Omental fat pad (tissue), 4 donors: ENCODE measurements around the gene ARHGAP26. TPM values are rescaled to one million over a fixed set of nuclear protein-coding genes. Genes with fewer than 3 reads are reported as not detected.

Source experiments
- ATAC-seq: fragments of 150-250 bp; one replicate; pipeline ENCODE4 v1.9.1; 2016; ENCODE audit warnings: mild to moderate bottlenecking, moderate library complexity; ENCODE audit not compliant: low FRiP score
- DNase-seq: peaks from one replicate; pipeline ENCODE4 v3.0.0-alpha.2; 2019; ENCODE audit warnings: low spot score
- total RNA-seq, 4 donors: library from RNA; depleted of rRNA; stranded (reverse); fragments of >200 nt; gene quantifications; one replicate each; pipeline ENCODE4 v1.1.0, GENCODE V29; 2016
- TF ChIP-seq, protein P1 (sequence below), 3 donors: fragments of 450-650 bp; IDR thresholded peaks; one replicate each; pipeline ENCODE4 v1.5.1; 2016 to 2017; ENCODE audit warnings: antibody characterized with exemption in 3 of 3, mild to moderate bottlenecking in 3 of 3, moderate library complexity in 2 of 3

Gene ARHGAP26
- total RNA-seq, 4 donors from 2014 or later: 40.4 to 134 (median 63.6) TPM

DNA sequence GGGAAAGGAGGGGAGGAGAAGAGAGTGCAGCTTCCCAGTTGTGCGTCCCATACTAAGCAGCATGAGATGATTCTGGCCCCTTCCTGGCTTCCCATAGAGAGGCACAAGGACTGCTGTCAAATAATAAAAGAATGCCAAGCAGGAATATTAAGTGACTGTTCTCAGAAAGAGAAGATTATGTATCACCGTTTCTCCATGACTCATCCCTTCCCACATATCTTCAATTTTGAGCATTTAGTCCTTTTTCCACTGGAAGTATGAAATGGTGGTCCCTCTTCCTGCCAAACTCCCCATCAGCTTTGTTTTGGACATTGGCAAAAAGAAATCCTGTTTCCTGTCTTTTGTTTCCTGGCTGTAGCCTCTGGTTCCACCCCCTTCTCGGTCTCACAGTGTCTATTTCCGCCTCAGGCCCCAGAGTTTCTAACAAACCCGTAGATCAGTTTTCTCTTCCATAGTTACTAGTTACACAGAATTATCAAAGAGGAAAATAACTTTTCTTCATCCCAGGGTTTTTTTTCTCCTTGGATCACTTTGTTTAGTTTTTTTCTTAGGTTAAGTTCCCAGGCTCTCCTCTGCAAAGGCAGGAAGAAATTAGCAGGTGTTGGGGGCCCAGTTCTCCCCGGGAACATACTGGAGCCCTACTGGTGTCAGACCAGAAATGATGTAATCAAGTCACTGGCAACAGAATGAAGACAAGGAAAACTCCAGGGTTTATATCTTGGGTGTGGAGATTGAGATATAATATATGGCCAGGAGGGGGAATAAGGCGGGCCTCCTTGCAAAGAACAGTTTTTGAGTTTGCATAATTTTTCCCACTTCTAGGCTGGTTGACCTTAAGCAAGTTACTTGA, 26.4 kb upstream of the ARHGAP26 start:
- ATAC-seq (peak; percentile 37), DNase-seq (no peak)
- TF ChIP-seq, protein P1, sequence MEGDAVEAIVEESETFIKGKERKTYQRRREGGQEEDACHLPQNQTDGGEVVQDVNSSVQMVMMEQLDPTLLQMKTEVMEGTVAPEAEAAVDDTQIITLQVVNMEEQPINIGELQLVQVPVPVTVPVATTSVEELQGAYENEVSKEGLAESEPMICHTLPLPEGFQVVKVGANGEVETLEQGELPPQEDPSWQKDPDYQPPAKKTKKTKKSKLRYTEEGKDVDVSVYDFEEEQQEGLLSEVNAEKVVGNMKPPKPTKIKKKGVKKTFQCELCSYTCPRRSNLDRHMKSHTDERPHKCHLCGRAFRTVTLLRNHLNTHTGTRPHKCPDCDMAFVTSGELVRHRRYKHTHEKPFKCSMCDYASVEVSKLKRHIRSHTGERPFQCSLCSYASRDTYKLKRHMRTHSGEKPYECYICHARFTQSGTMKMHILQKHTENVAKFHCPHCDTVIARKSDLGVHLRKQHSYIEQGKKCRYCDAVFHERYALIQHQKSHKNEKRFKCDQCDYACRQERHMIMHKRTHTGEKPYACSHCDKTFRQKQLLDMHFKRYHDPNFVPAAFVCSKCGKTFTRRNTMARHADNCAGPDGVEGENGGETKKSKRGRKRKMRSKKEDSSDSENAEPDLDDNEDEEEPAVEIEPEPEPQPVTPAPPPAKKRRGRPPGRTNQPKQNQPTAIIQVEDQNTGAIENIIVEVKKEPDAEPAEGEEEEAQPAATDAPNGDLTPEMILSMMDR (IDR thresholded peaks at IDR 0.05): no peak

- DNase-seq (no peak), ATAC-seq (no peak)
- TF ChIP-seq, protein P1 (IDR thresholded peaks at IDR 0.05): no peak
These were observed 24.9 kb upstream of the ARHGAP26 start for GRCh38 chr5:142745268-142745667.

- DNase-seq: no peak
- no peak for ATAC-seq
- TF ChIP-seq, protein P1 (IDR thresholded peaks at IDR 0.05): no peak
These were observed 23.4 kb upstream of the ARHGAP26 start for GRCh38 chr5:142746532-142747433.

DNA sequence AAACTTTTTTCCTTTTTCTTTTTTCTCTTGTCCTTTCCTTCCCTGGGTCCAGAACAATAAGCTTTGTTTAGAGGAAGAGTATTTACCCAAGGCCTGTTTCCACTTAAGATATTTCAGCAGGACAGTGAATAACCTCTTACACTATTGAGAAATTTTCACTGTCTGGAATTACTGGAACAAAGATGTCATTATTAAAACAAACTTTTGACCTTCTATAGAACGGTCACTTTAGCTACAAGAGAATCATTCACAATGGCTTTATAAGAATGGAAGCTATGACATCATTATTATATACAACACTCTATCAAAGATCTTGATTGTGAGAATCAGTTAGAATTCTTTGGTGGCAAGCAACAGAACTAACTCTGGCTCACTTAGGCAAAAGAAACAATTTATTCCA, 22.0 kb upstream of the ARHGAP26 start:
- TF ChIP-seq, protein P1 (IDR thresholded peaks at IDR 0.05): no peak
- ATAC-seq (no peak), DNase-seq (no peak)

DNA sequence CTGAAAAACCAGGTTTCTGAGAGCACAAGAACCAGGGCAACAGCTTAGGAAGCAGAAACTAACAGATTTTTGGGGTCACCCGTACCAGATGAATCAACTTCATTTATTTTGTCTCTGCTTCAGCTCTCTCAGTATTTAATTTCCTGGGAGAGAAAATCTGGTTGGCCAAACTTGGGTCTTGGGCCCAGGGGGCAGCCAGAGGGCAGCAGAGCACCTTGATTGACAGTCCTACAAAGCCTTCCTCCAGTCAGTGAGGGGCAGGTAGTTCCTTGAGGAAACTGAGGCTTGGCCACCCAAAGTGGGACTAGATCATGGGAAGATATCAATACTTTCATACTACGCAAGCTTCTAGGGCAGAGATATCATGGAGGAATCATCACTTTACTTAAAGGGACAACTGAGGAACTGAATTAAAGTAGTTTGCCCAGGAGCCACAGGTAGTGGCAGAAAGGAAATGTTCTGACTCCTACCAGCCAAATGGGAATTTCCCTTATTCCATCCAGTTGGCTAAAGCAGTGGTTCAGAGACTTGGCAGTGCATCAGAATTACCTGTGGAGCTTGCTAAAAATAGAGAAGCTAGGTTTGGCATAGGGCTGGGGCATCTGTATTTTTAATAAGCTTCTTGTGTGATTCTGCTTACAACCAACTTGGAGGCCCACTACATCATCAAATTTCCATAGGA, 21.5 kb upstream of the ARHGAP26 start:
- no peak for DNase-seq
- no peak for ATAC-seq
- TF ChIP-seq, protein P1 (IDR thresholded peaks at IDR 0.05): no peak

- DNase-seq (no peak), ATAC-seq (no peak)
- TF ChIP-seq, protein P1 (IDR thresholded peaks at IDR 0.05): no peak
These were observed 20.9 kb upstream of the ARHGAP26 start for GRCh38 chr5:142749321-142749720.
